Hematopoietic multipotent progenitor cell treated with erythropoietin and hydrocortisone succinate and interleukin-3 and kit ligand, for 6 days (in vitro differentiated cells): ENCODE results near the gene PPP4R4.

Source experiments
- DNase-seq: peaks from one replicate; pipeline ENCODE4 v3.0.0-alpha.2; 2015

PPP4R4 gene

GRCh38 chr14:94173885-94174603 is at the start of gene PPP4R4:
Gene PPP4R4, plus strand, starts transcription at chr14:94174322. Its CDS starts 144 bp downstream, at chr14:94174466.
- DNase-seq, result peak; percentile 89

- DNase-seq, result no peak
These were observed 49.3 kb upstream of the PPP4R4 start for GRCh38 chr14:94124582-94125377.

DNA sequence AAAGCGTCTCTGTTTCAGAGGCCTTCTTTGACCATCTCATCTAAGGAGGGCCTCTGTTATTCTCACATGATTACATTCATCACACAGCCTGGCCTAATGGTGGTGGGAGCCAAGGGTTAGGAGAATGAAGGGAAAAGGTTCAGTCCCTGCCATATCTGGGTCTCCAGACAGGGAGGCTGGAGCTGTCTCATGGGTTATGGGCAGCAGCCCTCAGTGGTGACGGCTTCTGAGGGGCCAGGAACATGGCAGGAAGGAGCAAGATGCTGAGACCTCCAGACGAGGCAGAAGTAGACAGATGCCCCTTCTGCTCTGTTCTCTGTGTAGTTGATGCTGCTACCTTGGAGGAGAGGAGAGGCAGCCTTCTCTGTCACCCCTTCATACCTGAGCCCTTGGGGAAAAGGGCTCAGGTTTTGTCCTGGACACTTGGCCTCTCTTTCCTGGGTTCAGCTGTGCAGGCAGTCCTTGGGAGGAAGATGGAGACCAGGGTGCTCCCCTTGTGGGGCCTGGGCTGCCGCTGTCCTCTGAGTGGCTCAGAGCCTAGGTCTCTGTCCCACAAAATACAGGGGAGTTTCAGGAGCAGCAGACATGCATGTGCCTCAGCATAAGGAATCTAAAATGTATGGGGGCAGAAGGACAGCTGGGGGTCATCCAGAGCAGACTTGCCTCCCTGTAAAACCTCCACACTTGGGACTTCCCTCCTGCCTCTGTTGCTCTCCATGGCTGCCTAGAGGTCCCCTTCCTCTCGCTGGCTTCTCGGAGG is 48.3 kb upstream of the PPP4R4 start:
- no peak for DNase-seq

DNA sequence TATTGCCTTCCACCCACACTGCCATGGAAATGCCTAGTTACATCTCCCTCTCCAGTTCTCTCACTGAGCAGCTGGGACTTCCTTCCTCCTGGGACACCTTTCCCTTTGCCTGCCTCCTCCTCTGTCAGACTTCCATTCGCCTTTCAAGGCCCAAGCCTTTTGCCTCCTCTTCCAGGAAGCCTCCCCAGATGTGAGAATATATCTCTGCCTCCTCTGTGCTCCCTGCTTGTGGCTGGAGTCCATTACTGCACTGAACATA is 47.8 kb upstream of the PPP4R4 start:
- no peak for DNase-seq

- no peak for DNase-seq
These were observed 47.3 kb upstream of the PPP4R4 start for GRCh38 chr14:94126800-94127199.

- DNase-seq, result no peak
These were observed 46.8 kb upstream of the PPP4R4 start for GRCh38 chr14:94127330-94127729.

- no peak for DNase-seq
These were observed 45.8 kb upstream of the PPP4R4 start for GRCh38 chr14:94128216-94128839.

DNA sequence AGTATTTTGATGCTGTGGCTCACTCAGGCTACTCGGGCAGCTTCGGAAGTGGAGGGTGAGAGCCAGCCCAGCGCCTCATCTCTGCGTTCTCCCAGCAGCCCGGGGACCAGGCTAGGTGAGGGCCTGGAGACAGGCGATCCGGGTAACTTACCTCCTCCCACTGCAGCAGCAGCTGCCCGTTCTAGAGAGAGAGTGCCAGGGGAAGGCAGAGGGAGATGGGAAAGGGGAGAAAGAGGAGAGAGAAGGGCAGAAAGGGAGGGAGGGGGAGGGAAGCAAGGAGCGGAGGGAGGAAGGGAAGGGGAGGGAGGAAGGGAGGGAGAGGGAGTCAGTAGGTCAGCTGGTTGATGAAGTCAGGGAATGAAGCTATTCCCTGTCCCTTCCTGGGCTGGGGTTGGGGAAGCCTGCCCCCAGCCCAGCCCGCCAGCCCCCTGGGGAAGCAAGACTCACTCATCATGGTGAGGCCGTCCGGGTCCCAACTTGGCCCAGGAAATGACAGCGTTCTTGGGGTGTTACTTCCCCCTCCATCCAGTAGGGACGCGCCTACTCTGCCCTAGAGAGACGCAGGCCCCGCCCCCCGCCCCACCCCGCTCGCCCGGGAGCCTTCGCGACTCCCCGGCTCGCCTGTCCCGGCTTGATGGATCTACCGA is 44.9 kb upstream of the PPP4R4 start, which contains the start of gene IFI27L2:
TSS of gene IFI27L2 (minus strand) at position 494 of the 647 bp plus-strand sequence. CDS start at position 454, 40 bp downstream.
- peak; percentile 87 for DNase-seq

DNA sequence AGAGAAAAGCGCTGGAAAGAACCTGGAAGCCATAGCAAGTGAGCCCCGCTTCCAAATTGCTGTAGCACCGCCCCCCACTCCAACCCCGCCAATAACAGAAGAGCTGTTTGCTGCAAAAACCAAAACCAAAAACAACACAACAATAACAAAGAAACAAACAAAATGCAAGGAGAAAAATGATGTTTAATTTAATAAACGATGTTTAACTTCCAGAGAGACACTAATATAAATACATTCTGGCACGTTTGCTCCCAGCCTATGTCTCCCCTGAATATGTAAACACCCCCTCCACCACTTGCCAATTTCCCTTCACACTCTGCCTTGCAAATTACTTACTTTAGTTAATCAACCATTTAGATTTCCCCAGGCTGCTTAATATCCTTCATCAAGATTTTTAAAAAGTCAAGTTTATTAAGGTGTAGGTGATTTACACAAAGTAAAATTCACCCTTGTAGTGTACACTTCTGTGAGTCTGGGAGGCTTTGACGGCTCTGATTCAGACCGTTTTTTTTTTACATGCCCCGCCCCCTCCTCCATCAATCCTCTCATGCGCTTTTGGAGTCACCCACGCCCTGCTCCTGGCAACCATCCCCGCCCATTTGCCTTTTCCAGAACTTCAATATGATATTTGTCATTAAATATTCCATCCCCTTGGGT is 44.2 kb upstream of the PPP4R4 start:
- peak; percentile 62 for DNase-seq

- DNase-seq, result peak; percentile 89
These were observed 41.7 kb upstream of the PPP4R4 start for GRCh38 chr14:94132285-94132887.

- no peak for DNase-seq
These were observed 38.6 kb upstream of the PPP4R4 start for GRCh38 chr14:94135476-94135875.

DNA sequence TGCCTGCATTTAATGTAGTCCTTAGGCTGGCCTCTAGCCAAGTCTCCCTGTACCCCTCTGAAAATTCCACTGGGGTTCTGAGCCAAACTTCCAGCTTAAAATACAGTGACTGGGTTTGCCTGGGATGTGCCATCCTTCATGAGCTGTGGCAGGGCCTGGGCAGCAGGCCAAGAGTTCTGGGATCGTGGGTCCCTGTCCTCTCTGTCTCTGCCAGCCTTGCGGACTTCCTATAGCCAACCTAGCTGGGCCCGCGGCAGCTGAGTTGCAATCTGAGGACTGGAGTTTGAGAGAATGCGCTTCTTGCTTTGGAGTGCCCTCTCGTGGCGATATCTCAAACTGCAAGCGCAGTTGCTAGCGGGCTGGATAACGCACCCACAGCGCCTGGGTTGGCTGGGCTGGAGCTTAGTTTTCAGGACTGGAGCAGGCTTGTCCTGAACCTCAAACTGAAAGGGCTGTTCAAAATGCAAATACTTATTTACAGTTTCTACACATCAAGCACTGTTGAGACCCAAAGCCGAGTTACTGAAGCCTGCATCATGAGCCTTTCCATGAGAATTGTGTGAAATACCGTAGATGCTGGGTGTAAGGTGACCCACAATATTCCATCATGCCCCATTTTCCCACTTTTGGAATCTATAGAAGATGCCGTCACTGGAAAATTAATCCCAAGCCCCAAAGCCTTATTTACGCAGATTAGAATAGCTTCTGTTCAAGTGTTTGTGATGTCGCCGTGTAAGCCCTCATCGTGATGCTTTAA is 37.4 kb upstream of the PPP4R4 start:
- peak; percentile 89 for DNase-seq

GRCh38 chr14:94138251-94138650 is 35.9 kb upstream of the PPP4R4 start:
- no peak for DNase-seq

- DNase-seq, result no peak
These were observed 35.1 kb upstream of the PPP4R4 start for GRCh38 chr14:94139006-94139405.

DNA sequence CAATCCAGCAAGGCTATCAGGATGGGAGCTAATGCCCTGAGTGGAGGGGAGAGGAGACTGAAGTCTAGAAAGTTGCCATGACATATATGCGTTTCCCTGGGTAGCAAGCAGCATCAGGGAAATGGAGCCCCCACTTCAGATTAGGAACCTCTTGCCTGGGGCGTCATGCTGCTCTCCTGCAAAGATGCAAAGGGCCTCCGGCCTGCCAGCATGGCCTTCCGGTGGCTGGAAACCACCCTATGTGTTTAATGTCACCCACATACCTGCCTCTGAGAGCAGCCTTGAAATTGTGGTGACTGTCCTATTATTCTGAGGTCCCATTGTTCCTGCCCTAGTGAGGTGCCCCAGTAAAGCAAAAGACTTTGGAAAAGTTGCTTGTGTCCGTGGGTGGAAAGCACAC is 34.7 kb upstream of the PPP4R4 start:
- DNase-seq, result no peak

DNA sequence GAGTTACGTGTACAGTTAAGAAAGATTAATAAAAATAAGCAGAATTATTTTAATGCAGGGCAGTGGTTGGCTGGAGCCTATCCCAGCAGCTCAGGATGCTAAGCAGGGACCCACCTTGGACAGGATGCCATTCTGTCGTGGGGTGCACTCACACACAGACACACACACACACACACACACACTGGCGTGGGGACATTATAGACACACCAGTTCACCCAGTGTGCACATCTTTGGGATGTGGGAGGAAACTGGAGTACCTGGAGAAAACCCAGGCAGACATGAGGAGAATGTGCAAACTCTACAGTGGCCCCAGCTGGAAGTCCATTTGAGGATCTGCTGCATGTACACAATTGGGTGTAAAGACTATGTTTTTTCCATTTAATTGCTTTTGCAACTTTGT is 31.9 kb upstream of the PPP4R4 start:
- no peak for DNase-seq

GRCh38 chr14:94142836-94143235 is 31.3 kb upstream of the PPP4R4 start:
- DNase-seq, result no peak

DNA sequence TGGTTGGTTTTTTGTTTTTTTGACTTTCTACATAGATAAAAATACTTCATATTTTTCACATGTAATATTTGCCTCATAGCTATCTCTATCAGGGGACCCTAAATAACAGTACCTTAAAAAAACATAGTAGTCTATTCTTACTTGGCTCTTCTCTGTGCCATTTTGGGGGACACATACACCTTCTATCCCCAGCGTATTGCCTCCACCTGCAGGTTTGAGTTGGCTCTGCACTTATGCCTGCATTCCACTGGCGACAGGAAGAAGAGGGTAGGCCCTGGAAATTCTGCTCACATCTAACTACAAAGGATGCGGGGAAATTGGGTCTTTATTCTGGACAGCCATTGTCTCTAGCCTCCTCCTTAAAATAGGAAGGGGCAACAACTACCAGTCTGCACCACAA is 30.9 kb upstream of the PPP4R4 start:
- DNase-seq, result peak; percentile 40

DNA sequence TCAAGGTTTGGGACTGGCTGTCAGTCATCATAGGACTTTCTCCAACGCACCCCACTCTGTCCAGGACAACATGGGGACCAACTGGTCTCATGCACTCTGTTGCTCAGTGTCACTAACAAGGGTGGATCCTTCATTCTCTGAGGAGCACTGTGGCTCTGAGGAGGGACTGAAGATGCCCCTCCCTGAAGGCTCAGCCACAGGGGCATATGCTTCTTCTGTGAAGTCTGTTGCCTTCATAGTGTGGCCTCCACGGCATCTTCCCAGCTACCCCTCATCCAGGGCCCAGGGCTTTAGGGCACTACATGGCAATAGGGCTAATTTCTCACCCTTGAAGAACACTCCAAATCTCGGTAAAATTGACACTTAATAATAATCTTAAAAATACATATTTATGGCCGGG is 30.4 kb upstream of the PPP4R4 start:
- no peak for DNase-seq

DNA sequence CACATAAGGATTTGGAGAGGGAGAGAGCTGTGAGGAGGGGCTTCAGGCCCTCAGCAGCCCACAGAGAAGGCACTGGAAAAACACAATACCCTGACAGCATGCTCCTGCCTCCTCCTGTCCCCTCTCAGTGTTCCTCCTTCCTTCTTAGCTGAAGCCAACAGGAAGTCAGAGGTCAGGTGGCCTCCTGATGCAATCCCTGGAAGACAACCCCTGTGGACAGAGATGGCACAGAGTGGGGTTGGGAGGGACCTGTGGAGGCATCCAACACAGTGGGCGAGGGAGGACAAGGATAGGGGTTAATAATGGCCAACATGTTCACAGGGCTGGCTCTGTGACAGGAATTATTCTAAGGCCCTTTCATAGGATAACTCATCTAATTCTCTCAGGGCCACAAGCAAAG is 29.4 kb upstream of the PPP4R4 start:
- no peak for DNase-seq
